ENCODE measurements around the gene NAV1. TPM values are rescaled to one million over a fixed set of nuclear protein-coding genes. Genes with fewer than 3 reads are reported as not detected.

NAV1 gene
- polyA plus RNA-seq, 1 donor (not counting 4 experiments of a cell fraction or from before 2014, with no cell fraction given) = 13.2 TPM

GRCh38 chr1:201537028-201537427 lies 1.9 kb upstream of the NAV1 start:
- no peaks in the 10 kb centered on the region for H3K9me3 ChIP-seq (ENCODE audit: control insufficient read depth, low read depth, low read length)
- no peak for DNase-seq (ENCODE audit: low read depth, low spot score)
- H3K9me1 ChIP-seq (ENCODE audit: control insufficient read depth, extremely low read depth, insufficient read depth, low read length) = no peaks in the 10 kb centered on the region
- H3K36me3 ChIP-seq (ENCODE audit: control insufficient read depth in 2 of 2, extremely low read depth in 1 of 2, insufficient read depth in 2 of 2, low read length in 2 of 2) = no peaks in the 10 kb centered on the region
- H3K4me2 ChIP-seq (ENCODE audit: control insufficient read depth, extremely low read depth, insufficient read depth, low read depth, low read length) = peak overlapping the region; percentile 43
- H3K27ac ChIP-seq (ENCODE audit: control insufficient read depth, insufficient read depth, low read length) = no peak overlapping the region
- H2AFZ ChIP-seq (ENCODE audit: control insufficient read depth, low read length) = no peak overlapping the region
- H4K20me1 ChIP-seq (ENCODE audit: control insufficient read depth, extremely low read depth, insufficient read depth, low read length) = no peaks in the 10 kb centered on the region
- H3K4me3 ChIP-seq (ENCODE audit: control insufficient read depth in 2 of 3, extremely low read depth in 1 of 3, insufficient read depth in 2 of 3, low read depth in 1 of 3, low read length in 3 of 3) = no peak overlapping the region
- no peak for FAIRE-seq
- no peak overlapping the region for H3K9ac ChIP-seq (ENCODE audit: control insufficient read depth, extremely low read depth, insufficient read depth, low read length)
- H3K79me2 ChIP-seq (ENCODE audit: control insufficient read depth, insufficient read depth, low read length) = no peaks in the 10 kb centered on the region
- TF ChIP-seq CTCF (optimal IDR thresholded peaks at IDR 0.05 in 1 of 3, IDR thresholded peaks at IDR 0.05 in 1 of 3, conservative IDR thresholded peaks at IDR 0.05 in 1 of 3; ENCODE audit: extremely low read depth in 1 of 3, insufficient read depth in 2 of 3, low read length in 3 of 3) = no peak
- TF ChIP-seq EZH2 (IDR thresholded peaks at IDR 0.05; ENCODE audit: low read length) = no peak
- peaks cover 24% of the 10 kb centered on the region for H3K4me1 ChIP-seq (ENCODE audit: control insufficient read depth, extremely low read depth, insufficient read depth, low read length)
- dilution Hi-C loops (cut with MboI; ENCODE audit: extremely low pct_ligation_motif_present, low sequenced_read_pairs) = no loop called here
- peaks cover 20% of the 10 kb centered on the region for H3K27me3 ChIP-seq (ENCODE audit: control insufficient read depth, extremely low read depth, insufficient read depth, low read length)

GRCh38 chr1:201537467-201537866 lies 1.5 kb upstream of the NAV1 start:
- H3K4me2 ChIP-seq (ENCODE audit: control insufficient read depth, extremely low read depth, insufficient read depth, low read depth, low read length) = no peak overlapping the region
- H3K27me3 ChIP-seq (ENCODE audit: control insufficient read depth, extremely low read depth, insufficient read depth, low read length) = peaks cover 20% of the 10 kb centered on the region
- TF ChIP-seq CTCF (optimal IDR thresholded peaks at IDR 0.05 in 1 of 3, IDR thresholded peaks at IDR 0.05 in 1 of 3, conservative IDR thresholded peaks at IDR 0.05 in 1 of 3; ENCODE audit: extremely low read depth in 1 of 3, insufficient read depth in 2 of 3, low read length in 3 of 3) = no peak
- TF ChIP-seq EZH2 (IDR thresholded peaks at IDR 0.05; ENCODE audit: low read length) = no peak
- no peaks in the 10 kb centered on the region for H4K20me1 ChIP-seq (ENCODE audit: control insufficient read depth, extremely low read depth, insufficient read depth, low read length)
- FAIRE-seq (no peak), DNase-seq (ENCODE audit: low read depth, low spot score) (no peak)
- no peak overlapping the region for H3K9ac ChIP-seq (ENCODE audit: control insufficient read depth, extremely low read depth, insufficient read depth, low read length)
- no peaks in the 10 kb centered on the region for H3K9me3 ChIP-seq (ENCODE audit: control insufficient read depth, low read depth, low read length)
- H3K27ac ChIP-seq (ENCODE audit: control insufficient read depth, insufficient read depth, low read length) = no peak overlapping the region
- peaks cover 24% of the 10 kb centered on the region for H3K4me1 ChIP-seq (ENCODE audit: control insufficient read depth, extremely low read depth, insufficient read depth, low read length)
- dilution Hi-C loops (cut with MboI; ENCODE audit: extremely low pct_ligation_motif_present, low sequenced_read_pairs) = no loop called here
- no peak overlapping the region for H2AFZ ChIP-seq (ENCODE audit: control insufficient read depth, low read length)
- H3K9me1 ChIP-seq (ENCODE audit: control insufficient read depth, extremely low read depth, insufficient read depth, low read length) = no peaks in the 10 kb centered on the region
- H3K36me3 ChIP-seq (ENCODE audit: control insufficient read depth in 2 of 2, extremely low read depth in 1 of 2, insufficient read depth in 2 of 2, low read length in 2 of 2) = no peaks in the 10 kb centered on the region
- no peak overlapping the region for H3K4me3 ChIP-seq (ENCODE audit: control insufficient read depth in 2 of 3, extremely low read depth in 1 of 3, insufficient read depth in 2 of 3, low read depth in 1 of 3, low read length in 3 of 3)
- H3K79me2 ChIP-seq (ENCODE audit: control insufficient read depth, insufficient read depth, low read length) = no peaks in the 10 kb centered on the region
